CD4-positive, alpha-beta T cell treated with Interleukin-1 beta for 1 hour (primary cell): ENCODE results near the gene LAMA5.
A peak's percentile ranks its signal among the peaks of the same experiment; 100 is the strongest.

Experiments used
- DNase-seq, 2 donors: peaks; one replicate each; pipeline ENCODE4 v3.0.0-alpha.2; 2020 to 2022

Gene LAMA5

DNA sequence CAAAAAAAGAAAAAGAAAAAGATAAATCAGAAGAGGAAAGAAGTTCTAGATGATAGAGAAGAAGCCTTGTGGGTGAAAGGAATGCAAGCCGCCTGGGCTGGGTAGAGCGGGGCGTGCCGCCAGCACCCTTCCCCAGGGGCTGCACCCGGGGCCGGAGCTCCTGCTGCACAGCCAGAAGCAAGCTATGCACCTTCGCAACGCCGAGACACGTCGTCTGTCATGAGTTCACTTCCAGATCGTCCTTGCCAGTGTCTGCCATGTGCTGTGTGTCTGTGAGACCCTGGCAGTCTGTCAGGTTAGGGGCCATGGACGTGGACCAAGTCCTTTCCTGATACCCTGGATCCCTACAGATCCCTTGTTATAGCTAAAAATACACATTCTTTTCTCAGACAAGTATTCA lies 89.9 kb downstream of the LAMA5 start:
- DNase-seq = no peak

DNA sequence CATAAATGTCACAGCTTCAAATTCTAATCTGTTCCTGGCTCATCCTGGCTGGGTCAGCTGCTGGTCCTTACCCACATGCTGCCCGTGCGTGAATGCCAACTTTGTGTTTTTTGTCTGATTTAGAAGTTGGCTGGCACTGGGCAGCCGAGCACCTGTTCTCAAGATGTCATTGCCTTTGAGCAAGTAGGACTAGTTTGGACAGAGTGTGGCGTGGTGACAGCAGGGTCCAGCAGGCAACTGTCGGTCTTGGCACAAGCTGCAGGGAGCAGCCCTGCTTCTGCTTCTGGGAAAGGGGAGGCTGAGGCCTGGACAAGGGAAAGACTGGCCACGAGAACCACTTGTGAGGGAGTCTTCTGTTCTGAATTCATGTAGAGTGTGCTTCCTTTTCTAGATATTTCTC lies 90.7 kb downstream of the LAMA5 start:
- DNase-seq = no peak

DNA sequence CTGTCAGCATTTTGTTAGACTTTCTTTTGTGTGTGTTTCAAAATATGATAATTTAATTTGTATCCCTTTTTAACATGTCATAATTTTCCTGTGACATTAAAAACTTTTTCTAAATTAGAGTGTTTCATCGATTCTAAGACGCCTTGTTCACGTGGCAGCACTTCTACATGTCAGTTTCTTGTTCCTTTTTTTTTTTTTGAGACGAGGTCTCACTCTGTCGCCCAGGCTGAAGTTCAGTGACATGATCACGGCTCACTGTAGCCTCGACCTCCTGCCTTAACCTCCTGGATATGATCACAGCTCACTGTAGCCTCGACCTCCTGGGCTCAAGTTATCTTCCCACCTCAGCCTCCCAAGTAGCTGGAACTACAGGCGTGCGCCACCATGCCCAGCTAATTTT lies 91.9 kb downstream of the LAMA5 start:
- no peak for DNase-seq

DNA sequence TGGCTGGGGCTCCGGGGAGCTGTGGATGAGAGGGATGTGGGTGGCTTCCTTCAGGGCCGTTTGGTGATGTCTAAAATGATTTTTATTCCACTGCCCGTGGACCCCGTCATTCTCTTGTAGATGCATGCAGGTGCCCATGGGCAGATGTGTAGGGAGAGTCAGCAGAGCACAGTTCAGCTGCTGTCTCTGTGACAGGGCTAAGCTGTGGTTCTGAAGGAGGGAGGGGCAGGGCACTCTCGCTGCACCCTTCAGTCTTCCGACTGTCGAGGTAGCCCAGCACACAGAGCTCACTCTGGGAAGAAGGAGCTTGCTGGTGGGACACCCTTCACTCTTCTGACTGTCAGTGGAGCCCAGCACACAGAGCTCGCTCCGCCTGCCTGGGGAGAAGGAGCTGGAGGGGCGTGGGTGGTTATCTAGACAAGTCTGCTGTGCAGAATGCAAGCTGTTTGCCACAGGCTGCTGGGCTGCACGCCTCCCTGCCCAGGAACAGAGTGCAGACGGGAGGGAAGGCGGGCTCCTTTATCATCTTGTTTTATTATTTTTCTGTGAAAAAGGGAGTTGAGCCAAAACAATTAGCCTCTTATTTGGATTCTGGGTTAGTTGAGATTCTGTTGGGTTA lies 92.7 kb downstream of the LAMA5 start:
- no peak for DNase-seq

DNA sequence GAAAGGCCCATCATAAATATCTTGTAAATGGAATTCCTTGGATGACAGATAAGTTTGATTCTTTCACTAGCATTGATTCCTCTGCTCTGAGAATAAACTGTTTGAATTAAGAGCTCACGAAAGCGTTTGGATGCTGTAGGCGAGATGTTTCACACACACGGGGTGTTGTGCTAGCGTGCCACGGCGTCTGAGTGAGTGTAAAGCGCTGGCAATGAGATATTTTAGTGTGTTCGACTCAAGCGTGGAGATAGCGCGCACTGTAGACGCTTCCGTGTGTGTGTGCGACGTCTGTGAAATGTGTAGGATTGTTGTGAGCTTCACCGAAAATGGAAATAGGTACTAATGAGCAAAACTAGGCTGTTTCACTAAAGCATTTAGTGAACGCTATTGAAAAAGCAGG lies 93.7 kb downstream of the LAMA5 start:
- DNase-seq = no peak

DNA sequence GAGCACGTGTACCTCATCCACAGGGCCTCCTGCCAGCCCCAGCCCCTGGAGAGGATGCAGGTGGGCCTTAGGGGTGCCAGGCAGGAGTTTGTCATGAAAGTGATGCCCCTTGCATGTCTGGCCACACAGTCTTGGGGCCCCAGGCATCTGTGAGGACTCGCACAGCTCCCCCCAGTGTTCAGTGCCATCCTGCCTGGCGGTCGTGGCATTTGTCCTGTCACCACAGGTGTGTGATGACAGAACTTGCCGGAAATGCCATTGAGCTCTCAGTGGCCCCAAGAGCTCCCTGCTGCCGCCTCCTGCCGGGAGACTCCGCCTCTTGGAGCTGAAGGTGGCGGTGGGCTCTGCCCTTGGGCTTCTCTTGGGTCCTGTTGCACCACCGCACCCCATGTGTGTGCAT lies 94.9 kb downstream of the LAMA5 start:
- no peak for DNase-seq

DNA sequence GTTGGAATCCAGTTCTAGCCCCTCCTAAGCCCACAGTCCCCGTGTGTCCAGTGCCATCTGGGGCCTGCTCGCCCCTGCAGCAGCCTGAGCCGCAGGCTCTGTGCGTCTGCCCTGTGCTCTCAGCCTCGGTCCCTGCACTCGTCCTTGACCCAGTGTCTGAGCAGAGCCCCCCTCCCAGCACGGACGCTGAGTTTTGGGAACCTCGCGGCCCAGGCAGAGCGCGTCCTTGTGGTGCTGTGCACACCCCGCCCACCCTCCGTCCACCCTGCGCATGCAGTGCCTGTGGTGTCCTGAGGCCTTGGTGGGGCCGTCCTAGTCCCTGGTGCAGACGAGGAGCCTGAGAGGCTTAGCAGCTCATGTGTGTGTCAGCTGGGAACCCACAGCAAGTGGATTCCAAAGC lies 97.2 kb downstream of the LAMA5 start:
- no peak for DNase-seq

DNA sequence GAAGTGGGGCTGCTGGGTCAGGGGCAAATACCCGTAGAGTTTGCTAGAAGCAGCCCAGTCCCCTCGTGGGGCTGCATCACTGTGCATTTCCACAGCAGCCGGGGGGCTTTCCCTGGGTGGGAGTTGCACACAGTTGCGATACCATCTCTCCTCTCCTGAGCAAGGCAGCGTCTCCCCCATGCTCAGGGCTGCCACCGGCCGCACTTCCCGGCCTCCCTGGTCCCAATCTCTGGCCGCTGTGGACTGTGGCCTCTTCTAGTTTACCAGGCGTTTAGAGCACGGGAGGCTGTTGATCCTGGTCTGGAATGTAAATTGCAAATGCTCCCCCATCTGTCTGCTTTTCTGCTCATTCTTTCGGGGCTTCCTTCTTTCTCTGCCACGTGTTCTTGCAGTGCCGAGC lies 97.7 kb downstream of the LAMA5 start:
- no peak for DNase-seq

DNA sequence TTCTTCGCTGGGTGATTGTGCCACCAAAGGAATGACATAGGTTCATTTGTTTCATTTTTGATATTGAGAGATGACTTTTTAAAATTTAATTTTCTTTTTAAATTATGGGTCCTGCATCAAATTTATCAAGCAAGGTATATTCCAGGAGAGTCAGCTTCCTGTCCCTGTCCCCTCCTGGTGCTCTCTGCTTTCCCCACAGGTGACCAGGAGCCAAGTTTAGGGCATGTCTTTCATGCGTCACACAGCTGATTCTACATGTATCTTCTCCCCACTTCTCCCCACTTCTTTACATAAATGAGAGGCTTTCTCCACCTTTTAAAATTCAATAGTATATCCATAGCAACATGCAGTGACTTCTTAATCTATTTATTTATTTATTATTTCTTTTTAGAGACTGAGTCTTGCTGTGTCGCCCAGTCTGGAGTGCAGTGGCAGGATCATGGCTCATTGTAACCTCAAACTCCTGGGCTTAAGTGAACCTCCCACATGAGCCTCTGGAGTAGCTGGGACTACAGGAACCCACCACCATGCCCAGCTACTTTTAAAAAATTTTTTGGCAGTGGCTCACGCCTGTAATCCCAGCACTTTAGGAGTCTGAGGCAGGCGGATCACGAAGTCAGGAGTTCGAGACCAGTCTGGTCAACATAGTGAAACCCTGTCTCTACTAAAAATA lies 98.7 kb downstream of the LAMA5 start:
- DNase-seq = no peak

DNA sequence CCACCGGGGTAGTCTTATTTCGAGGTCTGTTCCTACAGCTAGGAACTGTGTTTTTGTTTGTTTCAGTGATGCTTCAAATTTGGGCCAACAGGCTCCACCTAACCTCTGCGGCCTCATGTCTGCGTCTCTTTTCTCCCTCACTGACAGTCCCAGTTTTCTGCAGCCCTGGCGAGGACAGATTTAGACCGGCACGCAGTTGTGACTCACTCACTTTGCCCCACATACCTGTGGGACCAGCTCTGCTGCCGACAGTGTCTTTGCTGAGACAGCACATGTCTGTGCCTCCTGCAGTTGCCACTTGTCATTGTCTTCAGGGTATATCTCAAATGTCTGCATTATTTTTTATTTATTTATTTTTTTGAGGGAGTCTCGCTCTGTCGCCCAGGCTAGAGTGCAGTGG lies 99.6 kb downstream of the LAMA5 start:
- DNase-seq = no peak

DNA sequence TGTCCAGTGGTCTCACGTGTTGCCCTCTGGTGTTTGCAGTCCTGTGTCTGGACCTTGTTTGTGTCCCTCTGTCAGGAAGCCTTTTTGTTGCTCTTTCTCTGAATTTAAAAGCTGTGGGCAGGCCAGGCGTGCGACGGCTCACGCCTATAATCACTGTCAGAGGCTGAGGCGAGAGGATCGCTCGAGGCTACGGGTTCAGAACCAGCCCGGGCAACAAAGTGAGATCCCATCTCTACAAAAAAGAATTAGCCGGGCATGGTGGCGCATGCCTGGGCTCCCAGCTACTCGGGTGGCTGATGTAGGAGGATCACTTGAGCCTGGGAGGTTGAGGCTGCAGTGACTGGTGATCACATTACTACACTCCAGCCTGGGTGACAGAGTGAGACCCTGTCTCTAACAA lies 100.3 kb downstream of the LAMA5 start:
- DNase-seq = no peak

DNA sequence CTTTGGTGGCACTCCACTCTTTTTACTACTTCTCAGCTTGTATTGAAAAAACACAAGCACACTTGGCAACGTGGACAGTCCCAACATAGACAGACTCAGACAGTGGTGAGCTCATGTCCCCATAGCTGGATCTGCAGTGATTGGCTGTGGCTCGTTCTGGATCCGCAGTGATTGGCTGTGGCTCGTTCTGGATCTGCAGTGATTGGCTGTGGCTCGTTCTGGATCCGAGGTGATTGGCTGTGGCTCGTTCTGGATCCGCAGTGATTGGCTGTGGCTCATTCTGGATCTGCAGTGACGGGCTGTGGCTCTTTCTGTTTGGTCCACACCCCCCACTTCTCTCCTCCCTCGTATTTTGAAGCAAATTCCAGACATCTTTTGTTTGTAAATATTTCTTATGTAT lies 100.8 kb downstream of the LAMA5 start:
- peak; percentile 11 to 13 for DNase-seq

DNA sequence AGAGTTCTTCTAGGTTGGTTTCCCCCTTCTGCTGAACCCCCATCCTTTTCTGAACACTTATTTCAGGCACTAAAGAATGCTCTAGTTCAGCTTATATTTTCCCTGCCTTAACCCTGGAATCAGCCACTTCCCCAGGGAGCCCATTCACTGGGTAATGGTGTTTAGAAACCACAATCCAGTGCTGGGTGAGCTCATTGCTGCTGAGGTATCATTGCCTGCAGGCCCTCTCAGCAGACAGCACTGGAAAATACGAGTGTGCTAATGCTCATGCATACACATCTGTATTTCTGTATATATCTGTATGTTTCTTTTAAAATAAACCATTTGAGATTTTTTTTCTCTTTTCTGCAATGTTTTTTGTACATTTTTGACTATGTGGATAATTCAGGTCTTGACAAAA lies 101.7 kb downstream of the LAMA5 start:
- DNase-seq = no peak

DNA sequence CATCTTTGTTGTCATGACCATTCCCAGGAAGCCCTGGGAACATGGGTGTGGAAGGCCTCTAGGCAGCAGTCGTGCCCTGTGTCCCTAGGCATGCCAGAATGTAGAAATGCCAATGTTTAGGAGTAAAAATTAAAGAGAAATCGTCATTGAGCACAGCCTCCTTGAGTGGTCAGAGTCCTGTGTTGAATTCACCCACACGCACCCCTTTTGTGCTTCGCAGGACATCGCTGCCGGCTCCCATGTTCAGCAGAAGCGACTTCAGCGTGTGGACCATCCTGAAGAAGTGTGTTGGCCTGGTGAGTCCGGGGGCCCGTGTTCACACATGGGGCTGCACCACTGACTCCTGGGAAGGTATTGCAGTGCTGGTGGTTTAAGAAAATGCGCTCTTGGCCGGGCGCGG lies 103.7 kb downstream of the LAMA5 start:
- no peak for DNase-seq

DNA sequence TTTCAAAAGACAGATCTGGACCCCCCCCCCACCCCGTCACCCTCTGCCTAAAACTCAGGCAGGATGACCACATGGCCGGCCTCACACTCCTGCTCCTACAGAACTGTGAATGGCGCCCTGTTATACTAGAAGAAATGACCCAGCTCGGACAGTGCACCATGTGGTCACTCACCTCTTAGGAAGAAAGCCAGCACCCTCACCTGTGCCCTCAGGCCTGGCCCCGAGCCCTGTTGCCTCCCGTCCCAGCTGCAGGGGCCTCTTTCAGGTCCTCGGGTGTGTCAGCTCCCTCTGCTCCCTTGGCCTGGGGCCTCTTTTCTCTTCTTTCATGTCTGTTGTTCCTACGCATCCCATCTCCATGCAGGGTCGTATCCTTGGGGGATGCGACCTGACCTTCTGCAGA lies 105.0 kb downstream of the LAMA5 start:
- no peak for DNase-seq

DNA sequence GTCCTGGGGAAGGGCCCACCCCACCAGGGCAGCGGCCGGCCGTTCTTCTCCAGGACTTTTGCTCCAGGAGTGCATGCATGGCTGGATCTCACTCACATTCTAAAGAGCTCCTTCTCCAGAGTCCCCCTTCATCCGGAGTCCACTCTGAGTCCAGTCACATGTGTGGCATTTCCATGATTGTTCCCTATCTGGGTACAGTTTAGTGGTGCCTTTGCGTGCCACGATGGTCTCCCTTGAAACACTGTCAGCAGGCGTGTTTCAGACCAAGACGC lies 107.9 kb downstream of the LAMA5 start:
- no peak for DNase-seq
